WERI-Rb-1 (cell line): ENCODE data around the gene SLC2A4RG.

Experiments
- DNase-seq: peaks from one replicate; pipeline ENCODE4 v3.0.0-alpha.2; 2020
- H3K27ac ChIP-seq: fragments of 250-450 bp; sonication (Bioruptor Pico); 2 replicates; pipeline ENCODE4 v1.5.1; 2020; ENCODE audit warnings: mild to moderate bottlenecking, moderate library complexity
- H3K27me3 ChIP-seq: fragments of 250-450 bp; sonication (Bioruptor Pico); 2 replicates; pipeline ENCODE4 v1.5.1; 2021; ENCODE audit warnings: mild to moderate bottlenecking, low read depth, moderate library complexity; ENCODE audit not compliant: insufficient read depth, severe bottlenecking
- H3K36me3 ChIP-seq: fragments of 250-450 bp; sonication (Bioruptor Pico); 2 replicates; pipeline ENCODE4 v1.5.1; 2020; ENCODE audit warnings: mild to moderate bottlenecking, moderate library complexity
- H3K4me3 ChIP-seq: 2 replicates; pipeline ENCODE4 v1.5.1; 2011; ENCODE audit warnings: low read depth, mild to moderate bottlenecking, control low read depth, low read length
- H3K9me3 ChIP-seq: fragments of 250-450 bp; sonication (Bioruptor Pico); 2 replicates; pipeline ENCODE4 v1.5.1; 2021; ENCODE audit warnings: mild to moderate bottlenecking, moderate library complexity; ENCODE audit not compliant: severe bottlenecking
- TF ChIP-seq, protein P1 (sequence below): IDR thresholded peaks from 2 replicates; pipeline ENCODE4 v1.5.1; 2011; ENCODE audit warnings: low read depth, mild to moderate bottlenecking, control low read depth, inconsistent platforms, low read length

SLC2A4RG gene

DNA sequence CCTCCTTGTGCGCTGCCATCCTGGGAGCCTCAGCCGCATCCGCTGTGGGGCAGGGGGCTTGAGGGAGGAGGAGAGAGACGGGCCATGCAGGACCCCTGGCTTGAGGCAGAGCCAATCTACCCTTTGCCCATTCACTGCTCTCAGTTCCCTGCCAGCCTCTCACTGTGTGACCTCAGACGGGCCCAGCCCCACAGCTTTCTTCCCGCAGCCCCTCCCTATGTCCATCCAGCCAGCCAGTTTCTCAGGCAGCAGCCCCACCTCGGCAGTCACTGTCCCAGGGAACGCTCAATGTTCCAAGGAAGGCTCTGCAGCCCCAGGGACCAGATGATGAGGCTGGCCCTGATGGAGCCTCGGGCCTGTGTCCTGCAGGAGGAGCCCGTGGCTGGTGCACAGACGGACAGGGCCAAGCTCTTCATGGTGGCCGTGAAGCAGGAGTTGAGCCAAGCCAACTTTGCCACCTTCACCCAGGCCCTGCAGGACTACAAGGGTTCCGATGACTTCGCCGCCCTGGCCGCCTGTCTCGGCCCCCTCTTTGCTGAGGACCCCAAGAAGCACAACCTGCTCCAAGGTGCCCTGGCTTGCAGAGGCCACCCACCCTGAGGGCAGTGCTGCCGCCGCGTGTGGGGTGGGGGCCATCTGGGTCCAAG lies 47.0 kb upstream of the SLC2A4RG start:
- Histone ChIP-seq H3K36me3 (peaks cover 35% of the 10 kb centered on the region), H3K9me3 (no peaks in the 10 kb centered on the region), H3K4me3 (no peak overlapping the region), H3K27me3 (no peaks in the 10 kb centered on the region), H3K27ac (no peak overlapping the region)
- TF ChIP-seq, protein P1, sequence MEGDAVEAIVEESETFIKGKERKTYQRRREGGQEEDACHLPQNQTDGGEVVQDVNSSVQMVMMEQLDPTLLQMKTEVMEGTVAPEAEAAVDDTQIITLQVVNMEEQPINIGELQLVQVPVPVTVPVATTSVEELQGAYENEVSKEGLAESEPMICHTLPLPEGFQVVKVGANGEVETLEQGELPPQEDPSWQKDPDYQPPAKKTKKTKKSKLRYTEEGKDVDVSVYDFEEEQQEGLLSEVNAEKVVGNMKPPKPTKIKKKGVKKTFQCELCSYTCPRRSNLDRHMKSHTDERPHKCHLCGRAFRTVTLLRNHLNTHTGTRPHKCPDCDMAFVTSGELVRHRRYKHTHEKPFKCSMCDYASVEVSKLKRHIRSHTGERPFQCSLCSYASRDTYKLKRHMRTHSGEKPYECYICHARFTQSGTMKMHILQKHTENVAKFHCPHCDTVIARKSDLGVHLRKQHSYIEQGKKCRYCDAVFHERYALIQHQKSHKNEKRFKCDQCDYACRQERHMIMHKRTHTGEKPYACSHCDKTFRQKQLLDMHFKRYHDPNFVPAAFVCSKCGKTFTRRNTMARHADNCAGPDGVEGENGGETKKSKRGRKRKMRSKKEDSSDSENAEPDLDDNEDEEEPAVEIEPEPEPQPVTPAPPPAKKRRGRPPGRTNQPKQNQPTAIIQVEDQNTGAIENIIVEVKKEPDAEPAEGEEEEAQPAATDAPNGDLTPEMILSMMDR = no peak
- no peak for DNase-seq

DNA sequence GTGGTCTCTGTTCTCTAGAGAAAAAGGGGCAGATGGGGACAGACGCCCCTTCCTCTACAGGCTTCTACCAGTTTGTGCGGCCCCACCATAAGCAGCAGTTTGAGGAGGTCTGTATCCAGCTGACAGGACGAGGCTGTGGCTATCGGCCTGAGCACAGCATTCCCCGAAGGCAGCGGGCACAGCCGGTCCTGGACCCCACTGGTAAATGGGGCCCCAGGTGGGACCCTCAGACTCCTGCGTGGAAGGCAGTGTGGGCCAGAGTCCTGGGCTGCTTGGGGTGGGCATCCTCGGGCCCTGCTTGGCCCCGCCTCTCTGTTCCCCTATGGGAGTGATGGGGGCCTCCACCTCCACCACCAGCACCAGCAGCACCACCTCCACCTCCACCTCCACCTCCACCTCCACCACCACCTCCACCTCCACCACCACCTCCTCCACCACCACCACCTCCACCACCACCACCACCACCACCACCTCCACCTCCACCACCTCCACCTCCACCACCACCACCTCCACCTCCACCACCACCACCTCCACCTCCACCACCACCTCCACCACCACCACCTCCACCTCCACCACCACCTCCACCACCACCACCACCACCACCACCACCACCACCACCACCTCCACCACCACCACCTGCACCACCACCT lies 46.4 kb upstream of the SLC2A4RG start:
- H3K9me3 ChIP-seq = no peaks in the 10 kb centered on the region
- no peak overlapping the region for H3K27ac ChIP-seq
- DNase-seq = no peak
- H3K36me3 ChIP-seq = peaks cover 40% of the 10 kb centered on the region
- no peak overlapping the region for H3K4me3 ChIP-seq
- TF ChIP-seq, protein P1 = no peak
- H3K27me3 ChIP-seq = no peaks in the 10 kb centered on the region

DNA sequence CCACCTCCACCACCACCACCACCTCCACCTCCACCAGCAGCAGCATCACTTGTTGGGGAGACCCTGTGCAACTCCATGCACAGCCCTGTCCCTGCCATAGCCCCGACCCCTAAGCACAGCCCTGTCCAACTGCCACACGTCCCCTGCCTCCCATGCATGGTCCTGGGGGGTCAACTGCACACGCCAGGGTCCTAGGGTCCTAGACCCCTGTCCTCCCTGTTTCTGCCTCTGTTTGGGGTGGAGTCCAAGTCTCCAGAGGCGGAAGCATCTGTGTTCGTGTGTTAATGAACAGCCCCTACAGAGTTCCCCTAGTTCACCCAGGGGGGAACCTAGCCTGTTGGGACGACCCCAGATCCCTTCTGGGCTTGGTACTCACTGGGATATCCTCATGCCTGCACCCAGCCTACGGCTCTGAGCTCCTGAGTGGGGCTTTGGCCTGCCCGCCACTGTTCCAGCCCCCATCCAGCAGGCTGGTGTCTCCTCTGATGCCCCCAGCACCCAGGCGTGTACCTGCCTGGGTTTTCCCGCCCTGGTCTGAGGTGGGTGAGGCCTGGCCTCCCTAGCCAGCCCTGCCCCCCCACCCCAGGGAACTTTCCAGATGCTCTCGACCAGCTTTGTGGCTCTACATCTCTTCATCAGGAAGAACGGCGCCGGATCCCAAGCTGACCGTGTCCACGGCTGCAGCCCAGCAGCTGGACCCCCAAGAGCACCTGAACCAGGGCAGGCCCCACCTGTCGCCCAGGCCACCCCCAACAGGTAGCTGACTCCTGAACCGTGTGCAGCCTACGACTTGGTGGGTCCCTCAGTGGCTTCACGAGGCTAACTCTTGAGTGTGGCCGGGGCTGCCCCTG lies 45.6 kb upstream of the SLC2A4RG start:
- DNase-seq = no peak
- peaks cover 40% of the 10 kb centered on the region for H3K36me3 ChIP-seq
- no peaks in the 10 kb centered on the region for H3K9me3 ChIP-seq
- TF ChIP-seq, protein P1 = no peak
- no peak overlapping the region for H3K27ac ChIP-seq
- H3K4me3 ChIP-seq = no peak overlapping the region
- no peaks in the 10 kb centered on the region for H3K27me3 ChIP-seq

DNA sequence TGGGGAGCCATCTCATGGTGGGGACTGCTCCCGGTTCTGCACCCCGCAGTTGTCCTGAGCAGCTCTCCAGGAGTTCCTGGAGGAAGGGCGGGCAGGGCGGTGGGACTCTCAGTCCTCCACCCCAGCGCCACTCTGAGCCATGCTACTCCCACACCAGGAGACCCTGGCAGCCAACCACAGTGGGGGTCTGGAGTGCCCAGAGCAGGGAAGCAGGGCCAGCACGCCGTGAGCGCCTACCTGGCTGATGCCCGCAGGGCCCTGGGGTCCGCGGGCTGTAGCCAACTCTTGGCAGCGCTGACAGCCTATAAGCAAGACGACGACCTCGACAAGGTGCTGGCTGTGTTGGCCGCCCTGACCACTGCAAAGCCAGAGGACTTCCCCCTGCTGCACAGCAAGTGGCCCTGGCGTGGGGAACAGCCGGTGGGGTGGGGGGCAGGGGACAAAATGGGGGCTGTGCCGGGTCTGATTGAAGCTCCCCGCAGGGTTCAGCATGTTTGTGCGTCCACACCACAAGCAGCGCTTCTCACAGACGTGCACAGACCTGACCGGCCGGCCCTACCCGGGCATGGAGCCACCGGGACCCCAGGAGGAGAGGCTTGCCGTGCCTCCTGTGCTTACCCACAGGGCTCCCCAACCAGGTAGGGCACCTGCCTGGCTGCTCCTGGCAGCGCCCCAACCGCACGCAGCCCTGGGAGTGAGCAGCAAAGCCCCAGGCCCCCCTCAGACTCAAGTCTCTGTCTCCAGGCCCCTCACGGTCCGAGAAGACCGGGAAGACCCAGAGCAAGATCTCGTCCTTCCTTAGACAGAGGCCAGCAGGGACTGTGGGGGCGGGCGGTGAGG lies 44.8 kb upstream of the SLC2A4RG start:
- DNase-seq = no peak
- TF ChIP-seq, protein P1 = no peak
- no peak overlapping the region for H3K27ac ChIP-seq
- peaks cover 40% of the 10 kb centered on the region for H3K36me3 ChIP-seq
- no peaks in the 10 kb centered on the region for H3K9me3 ChIP-seq
- H3K27me3 ChIP-seq = no peaks in the 10 kb centered on the region
- no peak overlapping the region for H3K4me3 ChIP-seq

DNA sequence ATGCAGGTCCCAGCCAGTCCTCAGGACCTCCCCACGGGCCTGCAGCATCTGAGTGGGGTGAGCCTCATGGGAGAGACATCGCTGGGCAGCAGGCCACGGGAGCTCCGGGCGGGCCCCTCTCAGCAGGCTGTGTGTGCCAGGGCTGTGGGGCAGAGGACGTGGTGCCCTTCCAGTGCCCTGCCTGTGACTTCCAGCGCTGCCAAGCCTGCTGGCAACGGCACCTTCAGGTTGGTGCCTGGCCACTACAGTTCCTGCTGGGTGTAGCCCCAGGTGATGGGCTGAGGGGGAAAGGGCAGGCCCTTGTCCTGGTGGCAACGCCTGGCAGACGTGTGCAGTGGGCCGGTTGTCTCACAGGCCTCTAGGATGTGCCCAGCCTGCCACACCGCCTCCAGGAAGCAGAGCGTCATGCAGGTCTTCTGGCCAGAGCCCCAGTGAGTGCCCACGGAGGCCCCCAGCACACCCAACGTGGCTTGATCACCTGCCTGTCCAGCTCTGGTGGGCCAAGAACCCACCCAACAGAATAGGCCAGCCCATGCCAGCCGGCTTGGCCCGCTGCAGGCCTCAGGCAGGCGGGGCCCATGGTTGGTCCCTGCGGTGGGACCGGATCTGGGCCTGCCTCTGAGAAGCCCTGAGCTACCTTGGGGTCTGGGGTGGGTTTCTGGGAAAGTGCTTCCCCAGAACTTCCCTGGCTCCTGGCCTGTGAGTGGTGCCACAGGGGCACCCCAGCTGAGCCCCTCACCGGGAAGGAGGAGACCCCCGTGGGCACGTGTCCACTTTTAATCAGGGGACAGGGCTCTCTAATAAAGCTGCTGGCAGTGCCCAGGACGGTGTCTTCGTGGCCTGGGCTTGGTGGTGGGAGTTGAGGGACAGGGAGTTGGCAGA lies 43.9 kb upstream of the SLC2A4RG start:
- peaks cover 40% of the 10 kb centered on the region for H3K36me3 ChIP-seq
- DNase-seq = no peak
- no peak overlapping the region for H3K4me3 ChIP-seq
- TF ChIP-seq, protein P1 = no peak
- no peaks in the 10 kb centered on the region for H3K27me3 ChIP-seq
- H3K9me3 ChIP-seq = no peaks in the 10 kb centered on the region
- H3K27ac ChIP-seq = no peak overlapping the region
